Posterior cingulate gyrus (tissue), 11 donors: Measurements from ENCODE around the gene MEX3A.
A peak's percentile ranks its signal among the peaks of the same experiment; 100 is the strongest.
"Not testable (repeated sequence)": the region's sequence is repeated elsewhere in the genome, so short reads cannot be mapped to it uniquely, and the experiment has no call there.

Experiments used
- DNase-seq, 10 donors: peaks; one replicate each; pipeline versions ENCODE4 v3.0.0 to v3.0.0-alpha.2; 2020 to 2021; ENCODE audit warnings: mixed read lengths in 3 of 10
- intact Hi-C: fragments of 100-400 bp; cut with DNase I; formaldehyde crosslinking; loops from one replicate; pipeline ENCODE4 v1.15.1; 2023

Gene MEX3A

GRCh38 chr1:156083800-156084790, 1.8 kb upstream of the MEX3A start:
- no peak for DNase-seq
- intact Hi-C loops = loop anchor here (2.0 kb wide), 1 partner anchor 29 kb away; the partner anchor contains the start of gene LAMTOR2

GRCh38 chr1:156081917-156082308, 352 bp downstream of the MEX3A start:
- DNase-seq = no peak
- intact Hi-C loops = loop anchor here (2.0 kb wide), 1 partner anchor 27 kb away; the partner anchor contains the start of gene LAMTOR2

- intact Hi-C loops = no loop called here
- no peak for DNase-seq
Observed at GRCh38 chr1:156081180-156081916, 917 bp downstream of the MEX3A start.

- intact Hi-C loops = no loop called here
- DNase-seq = no peak
Observed at GRCh38 chr1:156080863-156081179, 1.4 kb downstream of the MEX3A start.

- intact Hi-C loops = no loop called here
- no peak for DNase-seq
Observed at GRCh38 chr1:156080241-156080862, 1.9 kb downstream of the MEX3A start.

- DNase-seq = no peak
- intact Hi-C loops = no loop called here
Observed at GRCh38 chr1:156079762-156080161, 2.5 kb downstream of the MEX3A start.

GRCh38 chr1:156078728-156079127, 3.5 kb downstream of the MEX3A start:
- DNase-seq = no peak
- intact Hi-C loops = no loop called here

- peak in 1 of 10 donors; percentile 75 for DNase-seq
- intact Hi-C loops = no loop called here
Observed at GRCh38 chr1:156077430-156077760, 4.9 kb downstream of the MEX3A start.

- intact Hi-C loops = no loop called here
- DNase-seq = no peak
Observed at GRCh38 chr1:156076609-156077429, 5.4 kb downstream of the MEX3A start.

- no peak for DNase-seq
- intact Hi-C loops = no loop called here
Observed at GRCh38 chr1:156075775-156076204, 6.5 kb downstream of the MEX3A start.

- intact Hi-C loops = no loop called here
Observed at GRCh38 chr1:156075162-156075561, 7.1 kb downstream of the MEX3A start.

GRCh38 chr1:156074661-156075060, 7.6 kb downstream of the MEX3A start:
- no peak for DNase-seq
- intact Hi-C loops = no loop called here

More at GRCh38 chr1:156075162-156075561, 7.1 kb downstream of the MEX3A start:
- DNase-seq = no peak

GRCh38 chr1:156073740-156074139, 8.5 kb downstream of the MEX3A start:
- intact Hi-C loops = no loop called here
- DNase-seq = no peak

GRCh38 chr1:156073110-156073687, 9.1 kb downstream of the MEX3A start:
- intact Hi-C loops = no loop called here
- DNase-seq = no peak

GRCh38 chr1:156072251-156072650, 10.0 kb downstream of the MEX3A start:
- intact Hi-C loops = no loop called here
- DNase-seq = no peak

- DNase-seq, intact Hi-C loops: not testable (repeated sequence)
Observed at GRCh38 chr1:156071332-156071816, 10.9 kb downstream of the MEX3A start.

- DNase-seq = no peak
- intact Hi-C loops = no loop called here
Observed at GRCh38 chr1:156070548-156070947, 11.7 kb downstream of the MEX3A start.

GRCh38 chr1:156069490-156070455, 12.5 kb downstream of the MEX3A start:
- DNase-seq = no peak
- intact Hi-C loops = no loop called here

GRCh38 chr1:156067262-156067661, 15.0 kb downstream of the MEX3A start:
- peak in 1 of 10 donors; percentile 21 for DNase-seq
- intact Hi-C loops = no loop called here
